ELF-1 (cell line): Measurements from ENCODE around the gene ADGRD1.

Experiments used
- DNase-seq: peaks from one replicate; pipeline ENCODE4 v3.0.0-alpha.2; 2016; ENCODE audit warnings: low read depth, low spot score

The ADGRD1 gene

GRCh38 chr12:131090274-131091210 lies 136.8 kb downstream of the ADGRD1 start:
- no peak for DNase-seq

DNA sequence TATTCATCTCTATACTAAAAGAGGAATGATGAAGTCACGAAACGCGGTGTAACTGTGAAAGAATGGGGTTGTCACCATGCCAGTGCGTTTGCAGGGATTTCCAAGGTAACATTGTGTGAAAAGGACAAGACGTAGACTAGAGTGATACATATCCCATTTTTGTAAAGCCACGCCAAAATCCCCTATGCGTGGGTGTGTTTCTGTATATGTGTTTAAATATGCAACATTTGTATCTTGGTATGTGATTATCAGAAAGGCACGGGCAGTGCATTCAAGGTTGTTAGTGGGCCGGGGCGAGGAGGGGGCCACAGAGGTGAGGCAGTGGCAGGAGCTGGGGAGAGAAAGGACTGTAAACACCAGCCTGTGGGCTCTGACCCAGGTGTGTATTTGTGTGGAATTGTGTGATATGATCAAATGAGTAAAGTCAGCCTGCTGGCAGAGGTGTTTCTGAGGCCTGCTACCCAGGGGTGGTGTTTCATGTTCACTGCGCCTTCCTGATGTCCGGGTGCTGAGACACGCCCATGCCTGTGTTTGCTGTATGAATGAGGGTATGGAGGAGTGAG lies 137.8 kb downstream of the ADGRD1 start:
- DNase-seq = no peak

GRCh38 chr12:131091976-131092691 lies 138.4 kb downstream of the ADGRD1 start:
- DNase-seq = no peak

DNA sequence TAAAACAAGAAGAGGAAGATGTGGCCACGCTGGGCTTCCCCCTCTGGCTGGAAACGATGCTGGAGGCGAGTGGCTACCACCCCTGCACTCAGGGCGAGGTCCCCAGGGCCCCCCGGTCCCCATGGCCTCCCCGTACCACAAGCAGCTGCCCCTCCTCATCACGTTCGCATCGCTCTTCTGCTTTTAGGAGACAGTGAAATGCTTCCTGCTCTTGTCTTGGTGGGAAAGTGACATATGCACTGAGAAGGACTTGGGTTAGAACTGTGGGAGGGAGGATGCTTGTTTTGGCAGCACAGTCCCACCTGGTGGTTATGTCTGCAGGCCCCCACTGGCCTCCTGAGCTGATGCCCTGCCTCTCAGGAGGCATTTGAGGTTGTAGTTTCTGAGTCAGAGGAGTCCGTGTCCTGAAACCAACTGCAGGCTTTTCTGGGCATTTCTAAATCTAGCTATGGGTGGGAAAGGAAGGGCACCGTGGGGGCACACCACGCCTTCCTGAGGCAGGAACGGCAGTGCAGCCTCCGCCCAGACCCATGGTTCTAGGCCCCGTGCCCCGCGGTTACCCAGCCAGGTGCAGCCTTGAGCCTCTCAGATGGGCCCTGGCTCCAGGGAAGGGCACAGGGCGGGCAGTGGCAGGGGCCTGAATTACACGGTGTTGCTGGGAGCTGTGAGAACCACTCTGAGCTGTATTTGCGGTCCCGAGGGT lies 139.3 kb downstream of the ADGRD1 start:
- DNase-seq = no peak

DNA sequence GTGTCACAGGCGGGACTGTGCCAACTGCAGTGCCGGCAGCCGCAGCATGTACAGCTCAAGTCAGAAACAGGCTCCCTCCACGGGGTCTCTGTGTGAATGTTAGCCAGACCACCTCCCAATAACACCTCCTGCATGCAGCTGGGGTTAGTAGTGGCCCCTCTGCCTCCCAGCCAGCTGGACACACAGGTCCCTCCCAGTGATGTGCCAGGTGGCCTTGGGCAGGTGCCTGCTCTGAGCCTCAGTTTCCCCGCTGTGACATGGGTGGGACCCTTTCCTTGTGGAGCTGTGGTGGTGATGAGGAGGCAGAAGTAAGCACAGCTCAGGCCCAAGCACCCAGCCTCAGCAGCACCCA lies 139.9 kb downstream of the ADGRD1 start:
- DNase-seq = no peak

- no peak for DNase-seq
Measured at GRCh38 chr12:131093971-131094830, 140.5 kb downstream of the ADGRD1 start.

DNA sequence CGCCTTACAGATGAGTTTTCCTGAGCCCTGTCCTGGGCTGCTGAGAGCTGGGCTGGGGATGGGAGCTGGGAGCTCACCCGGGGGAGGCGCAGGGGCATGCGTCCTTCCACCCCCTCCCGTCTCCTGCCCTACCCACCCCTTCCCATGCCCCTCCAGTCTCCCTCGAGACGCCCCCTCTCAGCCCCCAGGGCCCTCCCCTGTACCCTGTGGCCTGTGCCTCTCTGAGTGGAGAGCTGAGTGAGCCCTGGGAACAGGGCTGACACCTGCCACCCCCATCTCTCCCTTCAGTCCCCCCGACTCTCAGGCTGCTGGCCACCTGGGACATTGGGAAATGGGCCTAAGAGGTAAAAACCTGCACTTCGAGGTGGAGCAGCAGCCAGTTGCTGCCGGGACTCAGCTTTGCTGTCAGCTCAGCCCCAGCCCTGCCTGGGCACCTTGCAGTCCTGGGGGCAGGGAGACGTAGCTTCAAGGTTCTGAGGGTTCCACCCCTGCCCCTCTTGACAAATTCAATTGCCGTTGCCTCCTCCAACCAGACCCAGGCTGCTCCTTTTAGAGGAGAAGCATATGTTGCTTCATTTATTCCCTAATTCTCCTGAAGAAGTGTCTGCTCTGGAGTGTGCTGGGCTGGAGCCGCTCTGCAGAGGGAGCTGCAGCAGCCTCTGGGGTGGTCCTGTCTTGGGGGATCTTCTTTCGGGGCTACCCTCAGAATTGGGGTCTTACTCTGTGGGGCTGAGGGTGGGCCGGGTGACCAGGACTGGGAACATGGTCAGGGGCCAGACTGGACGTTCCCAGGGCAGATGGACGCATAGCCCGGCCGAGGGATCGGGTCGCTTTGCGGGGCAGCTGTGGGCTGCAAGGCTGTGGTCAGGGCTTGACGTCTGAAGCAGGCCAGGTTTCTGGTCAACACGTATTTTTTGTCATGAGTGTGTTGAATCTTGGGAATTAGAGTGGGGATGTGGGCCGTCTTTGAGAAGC lies 141.4 kb downstream of the ADGRD1 start:
- no peak for DNase-seq

GRCh38 chr12:131095826-131096680 lies 142.3 kb downstream of the ADGRD1 start:
- no peak for DNase-seq

DNA sequence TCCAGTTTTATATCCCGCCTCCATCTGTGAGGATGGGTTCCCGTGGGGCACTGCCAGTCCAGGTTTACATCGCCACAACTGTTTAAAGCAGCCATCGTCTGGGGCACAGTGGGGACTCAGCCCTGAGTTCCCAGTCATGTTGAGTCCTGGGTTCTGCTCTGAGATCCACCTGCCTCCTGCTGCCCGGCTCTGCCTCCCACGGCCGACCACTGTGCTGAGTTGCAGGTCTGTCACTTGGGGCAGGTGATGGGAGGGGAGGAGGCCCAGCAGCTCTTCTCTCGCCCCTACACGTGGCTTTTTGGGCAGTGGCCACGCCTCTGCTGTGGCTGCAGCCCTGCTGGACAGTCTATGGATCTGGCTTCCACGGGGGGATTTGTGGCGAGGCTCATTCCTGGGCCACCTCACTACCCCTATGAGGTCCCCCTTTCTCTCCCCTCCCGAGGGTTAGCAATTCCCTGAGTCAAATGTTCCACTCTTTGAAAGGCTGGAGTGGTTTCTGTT lies 143.0 kb downstream of the ADGRD1 start:
- no peak for DNase-seq

- DNase-seq = no peak
Measured at GRCh38 chr12:131097202-131098177, 143.8 kb downstream of the ADGRD1 start.

DNA sequence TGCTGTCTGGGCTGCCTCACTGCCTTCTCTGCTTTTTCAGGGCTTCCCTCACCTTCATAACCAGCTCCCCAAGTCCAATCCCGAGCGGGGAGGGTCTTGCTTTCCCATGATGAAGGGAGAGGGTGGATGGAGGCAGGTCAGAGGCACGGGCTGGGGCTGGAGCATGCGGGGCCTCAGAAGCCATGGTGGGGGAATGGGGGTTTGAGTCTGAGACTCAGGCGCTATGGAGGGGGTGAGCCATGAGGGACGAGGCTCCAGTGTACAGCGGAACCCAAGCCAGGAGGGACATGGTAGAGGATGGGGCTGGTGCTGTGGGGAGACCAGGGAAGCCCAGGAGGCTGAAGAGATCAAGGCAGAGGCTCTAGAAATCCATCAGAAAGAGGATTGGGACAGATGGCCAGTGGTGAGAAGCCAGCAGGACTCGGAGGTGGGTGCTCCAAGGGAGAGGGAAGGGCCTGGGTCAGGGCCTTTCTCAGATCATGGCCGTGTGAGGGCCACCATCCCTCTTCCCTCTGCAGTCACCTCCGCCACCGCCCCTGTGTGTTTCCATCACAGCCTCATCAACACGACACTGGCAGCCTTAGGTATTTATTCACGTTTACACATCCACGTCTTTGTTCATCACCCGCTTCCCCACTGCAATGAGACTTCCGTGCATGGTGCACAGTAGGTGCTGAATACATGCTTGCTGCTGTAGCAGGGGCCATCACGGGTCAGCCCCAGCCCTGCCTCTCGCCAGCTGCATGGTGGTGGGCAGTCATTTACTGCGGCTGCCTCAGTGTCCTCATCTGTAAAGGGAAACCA lies 144.7 kb downstream of the ADGRD1 start:
- DNase-seq = no peak

- no peak for DNase-seq
Measured at GRCh38 chr12:131100031-131100674, 146.4 kb downstream of the ADGRD1 start.

DNA sequence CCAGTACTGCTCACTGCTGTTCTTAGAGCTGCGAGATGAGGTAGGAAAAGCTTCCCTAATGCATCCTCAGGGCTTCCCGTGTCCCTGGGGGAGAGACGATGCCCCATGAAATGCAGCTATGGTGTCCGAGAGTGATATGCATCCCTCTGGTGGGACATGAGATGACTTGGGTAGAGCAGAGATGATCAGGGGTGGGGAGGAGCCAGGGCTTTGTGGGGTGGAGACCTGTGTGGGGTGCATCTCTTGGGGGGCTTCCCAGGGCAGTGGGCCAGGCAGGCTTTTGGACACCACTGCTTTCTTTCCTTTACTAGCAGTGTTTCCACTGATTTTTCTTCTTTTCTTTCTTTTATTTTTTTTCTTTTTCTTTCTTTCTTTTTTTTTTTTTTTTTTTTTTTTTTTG lies 147.3 kb downstream of the ADGRD1 start:
- DNase-seq = no peak

DNA sequence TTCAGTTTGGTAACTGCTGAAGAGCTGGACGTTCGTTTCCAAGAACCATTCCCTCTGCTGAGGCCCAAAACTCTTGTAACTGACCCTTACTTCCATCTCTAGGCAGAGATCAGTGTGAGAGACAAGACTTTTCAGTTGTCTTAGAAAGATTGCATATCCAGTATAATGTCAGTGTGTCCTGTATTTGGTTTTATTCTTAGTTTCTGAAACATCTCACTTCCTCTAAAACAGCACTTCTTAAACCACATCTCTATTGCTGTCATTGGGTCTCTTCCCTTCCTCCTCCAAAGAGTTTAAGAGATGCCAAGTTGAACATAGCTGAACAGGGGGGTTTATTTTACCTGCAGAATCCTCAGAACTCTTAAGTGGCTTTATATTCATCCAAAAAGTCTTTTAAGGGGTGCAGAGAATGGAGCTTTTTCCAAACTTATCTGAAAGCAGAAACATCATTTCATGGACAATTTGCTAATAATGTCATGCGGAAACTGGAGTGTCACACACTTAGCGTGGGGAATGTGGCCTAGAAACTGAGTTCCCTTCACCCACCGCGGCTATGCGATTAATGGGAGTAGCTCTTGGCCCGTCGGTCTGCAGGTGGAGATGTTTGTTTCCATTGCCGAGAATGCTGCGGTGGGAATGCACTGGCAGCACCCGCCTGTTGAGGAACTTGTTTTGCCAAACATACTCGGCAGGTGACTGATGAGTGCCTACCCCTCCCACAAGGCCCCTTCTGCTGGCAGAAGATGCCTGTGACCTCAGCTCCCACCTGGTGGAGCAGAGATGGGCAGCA lies 148.2 kb downstream of the ADGRD1 start:
- DNase-seq = no peak

- no peak for DNase-seq
Measured at GRCh38 chr12:131102493-131102931, 148.8 kb downstream of the ADGRD1 start.
